GM19452 (cell line): ENCODE data around the gene MGAT5B.
"Not testable (repeated sequence)": the region's sequence is repeated elsewhere in the genome, so short reads cannot be mapped to it uniquely, and the experiment has no call there.

ENCODE experiments used
- ATAC-seq: cut with Tn5 transposase; IDR thresholded peaks from one replicate; pipeline ENCODE4 v1.9.1; 2021; ENCODE audit not compliant: unreplicated experiment

The MGAT5B gene

DNA sequence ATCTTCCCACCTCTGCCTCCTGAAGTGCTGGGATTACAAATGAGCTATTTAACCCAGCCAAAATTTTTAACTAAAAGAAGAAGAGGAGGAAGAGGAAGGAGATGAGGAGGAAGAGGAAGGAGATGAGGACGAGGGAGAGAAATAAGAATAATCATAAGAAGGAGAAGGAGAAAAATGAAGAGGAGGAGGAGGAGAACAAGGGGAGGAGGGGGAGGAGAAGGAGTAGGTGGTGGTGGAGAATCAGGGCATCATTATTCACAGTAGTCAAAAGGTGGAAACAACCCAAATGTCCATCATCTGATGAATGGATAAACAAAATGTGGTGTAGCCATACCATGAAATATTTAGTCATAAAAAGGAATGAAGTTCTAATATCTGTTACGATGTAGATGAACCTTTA lies 21.2 kb upstream of the MGAT5B start:
- no peak for ATAC-seq

DNA sequence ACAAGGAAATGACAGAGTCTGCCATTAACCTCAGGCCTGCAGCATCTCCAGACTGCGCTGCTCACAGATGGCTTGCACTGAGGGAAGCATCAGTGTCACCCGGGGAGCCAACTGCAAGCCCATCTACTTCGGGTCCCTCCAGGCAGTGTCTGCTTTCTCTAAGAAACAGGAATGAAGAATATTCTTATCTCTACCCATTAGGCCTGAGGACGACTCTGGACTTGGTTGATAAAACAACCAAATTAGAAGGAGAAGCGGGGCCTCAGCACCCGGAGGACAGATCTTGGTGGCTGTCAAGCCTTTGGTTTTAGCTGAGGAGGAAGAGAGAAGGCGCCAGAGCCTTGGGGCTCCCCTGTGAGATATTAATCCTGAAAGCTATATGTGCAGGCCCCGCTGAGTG lies 19.5 kb upstream of the MGAT5B start:
- ATAC-seq = no peak

DNA sequence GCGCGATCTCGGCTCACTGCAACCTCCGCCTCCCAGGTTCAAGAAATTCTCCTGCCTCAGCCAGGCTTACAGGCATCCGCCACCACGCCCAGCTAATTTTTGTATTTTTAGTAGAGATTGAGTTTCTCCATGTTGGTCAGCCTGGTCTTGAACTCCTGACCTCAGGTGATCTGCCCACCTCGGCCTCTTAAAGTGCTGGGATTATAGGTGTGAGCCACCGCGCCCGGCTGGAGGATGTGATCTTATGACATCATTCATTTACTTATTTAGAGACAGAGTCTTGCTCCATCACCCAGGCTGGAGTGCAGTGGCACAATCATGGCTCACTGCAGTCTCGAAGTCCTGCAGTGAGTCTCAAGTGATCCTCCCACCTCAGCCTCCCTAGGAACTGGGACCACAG lies 19.0 kb upstream of the MGAT5B start:
- not testable (repeated sequence) for ATAC-seq

DNA sequence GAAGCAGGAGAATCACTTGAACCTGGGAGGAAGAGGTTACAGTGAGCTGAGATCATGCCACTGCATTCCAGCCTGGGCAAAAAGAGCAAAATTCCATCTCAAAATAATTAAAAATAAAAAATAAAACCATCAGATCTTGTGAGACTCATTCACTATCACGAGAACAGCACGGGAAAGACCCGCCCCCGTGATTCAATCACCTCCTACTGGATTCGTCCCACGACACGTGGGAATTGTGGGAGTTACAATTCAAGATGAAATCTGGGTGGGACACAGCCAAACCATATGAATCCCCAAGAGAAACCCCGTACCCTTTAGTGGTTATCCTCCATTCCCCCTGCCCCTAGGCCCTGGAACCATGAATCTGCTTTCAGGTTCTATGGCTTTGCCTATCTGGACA lies 15.4 kb upstream of the MGAT5B start:
- no peak for ATAC-seq

DNA sequence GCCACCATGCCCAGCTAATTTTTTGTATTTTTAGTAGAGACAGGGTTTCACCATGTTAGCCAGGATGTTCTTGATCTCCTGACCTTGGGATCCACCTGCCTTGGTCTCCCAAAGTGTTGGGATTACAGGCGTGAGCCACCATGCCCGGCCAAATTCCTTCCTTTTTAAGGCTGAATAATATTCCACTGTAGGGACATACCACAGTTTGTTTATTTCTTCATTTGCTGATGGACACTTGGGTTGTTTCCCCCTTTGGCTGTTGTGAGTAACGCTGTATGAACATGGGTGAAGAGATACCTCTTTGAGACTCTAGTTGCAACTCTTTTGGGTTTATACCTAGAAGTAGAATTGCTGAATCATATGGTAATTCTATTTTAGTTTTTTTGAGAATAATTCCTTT lies 13.1 kb upstream of the MGAT5B start:
- no peak for ATAC-seq

DNA sequence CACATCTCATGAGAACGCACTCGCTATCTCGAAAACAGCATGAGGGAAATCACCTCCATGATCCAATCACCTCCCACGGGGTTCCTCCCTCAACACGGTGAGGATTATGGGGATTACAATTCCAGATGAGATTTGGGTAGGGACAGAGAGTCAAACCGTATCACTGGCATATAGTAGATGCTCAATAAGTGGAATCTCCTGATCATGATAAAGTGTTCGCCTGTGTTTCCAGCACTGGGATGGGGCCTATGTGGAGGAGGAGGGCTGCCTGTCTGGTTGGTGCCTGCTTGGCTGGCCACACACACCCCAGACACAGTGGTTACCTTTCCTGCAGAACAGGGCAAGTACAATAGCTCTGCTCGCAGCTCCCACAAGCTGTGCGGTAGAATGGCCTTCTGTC lies 6.1 kb upstream of the MGAT5B start:
- no peak for ATAC-seq

DNA sequence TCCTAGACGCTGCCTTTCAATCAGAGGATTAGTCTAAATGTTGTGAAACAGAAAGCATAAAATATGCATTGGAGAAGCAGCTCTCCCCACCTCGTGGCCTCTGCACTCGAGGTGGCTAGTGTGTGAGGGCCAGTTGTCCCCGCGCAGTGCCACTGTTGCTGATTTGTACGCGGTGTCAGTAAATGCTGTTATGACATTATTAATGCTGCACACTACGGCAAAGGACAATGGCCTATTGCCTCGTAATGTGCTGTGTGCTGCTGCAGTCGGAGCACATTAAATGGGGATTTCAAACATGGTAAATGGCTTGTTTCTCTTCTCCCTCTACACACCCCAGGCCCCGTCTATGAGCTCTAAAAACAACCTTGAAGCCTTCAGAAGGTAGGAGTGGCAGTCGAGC lies 5.7 kb upstream of the MGAT5B start:
- ATAC-seq = no peak

DNA sequence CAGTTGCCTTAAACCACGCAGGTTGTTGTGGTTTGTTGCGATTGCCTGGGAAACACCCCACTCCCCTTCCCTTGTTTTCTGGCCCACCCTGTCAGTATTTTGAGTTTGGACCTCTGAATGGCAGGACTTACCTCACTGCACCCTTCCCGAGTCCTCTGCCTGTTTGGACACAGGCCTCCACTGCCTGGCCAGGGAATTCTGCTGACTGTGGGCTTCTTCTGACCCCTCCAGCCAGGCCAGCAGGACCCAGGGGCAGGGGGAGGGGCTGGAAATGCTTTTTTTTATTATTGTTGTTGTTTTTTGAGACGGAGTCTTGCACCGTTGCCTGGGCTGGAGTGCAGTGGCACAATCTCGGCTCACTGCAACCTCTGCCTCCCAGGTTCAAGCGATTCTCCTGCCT lies 4.2 kb upstream of the MGAT5B start:
- no peak for ATAC-seq

DNA sequence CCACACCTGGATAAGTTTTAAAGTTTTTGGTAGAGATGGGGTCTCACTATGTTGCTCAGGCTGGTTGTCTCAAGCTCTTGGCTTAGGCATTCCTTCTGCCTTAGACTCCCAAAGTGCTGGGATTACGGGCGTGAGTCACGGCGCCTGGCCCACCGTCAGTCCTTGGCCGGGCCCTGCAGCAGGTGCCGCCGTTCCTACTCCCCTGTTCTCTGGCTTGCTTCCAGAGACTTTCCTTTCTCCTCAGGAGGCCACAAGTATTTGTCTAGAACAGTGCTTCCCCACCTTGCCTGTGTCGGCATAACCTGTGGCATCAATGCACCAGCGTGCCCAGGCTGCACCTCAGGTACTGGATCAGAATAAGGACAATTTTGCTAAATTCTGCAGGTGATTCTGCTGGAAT lies 3.0 kb upstream of the MGAT5B start:
- no peak for ATAC-seq

DNA sequence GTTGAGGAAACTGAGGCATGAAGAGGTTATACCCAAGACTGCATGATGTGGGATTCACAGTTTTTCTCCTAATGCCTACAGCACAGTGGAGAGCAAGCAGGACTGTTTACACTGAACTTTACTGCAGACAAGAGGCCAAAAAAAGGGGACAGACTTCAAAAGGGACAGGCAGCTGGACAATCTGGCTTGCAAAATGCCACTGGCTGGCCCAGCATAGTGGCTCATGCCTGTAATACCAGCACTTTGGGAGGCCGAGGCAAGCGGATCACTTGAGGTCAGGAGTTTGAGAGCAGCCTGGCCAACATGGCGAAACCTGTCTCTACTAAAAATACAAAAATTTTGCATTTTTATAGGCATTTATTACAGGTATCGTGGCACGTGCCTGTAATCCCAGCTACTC lies 2.0 kb upstream of the MGAT5B start:
- no peak for ATAC-seq

DNA sequence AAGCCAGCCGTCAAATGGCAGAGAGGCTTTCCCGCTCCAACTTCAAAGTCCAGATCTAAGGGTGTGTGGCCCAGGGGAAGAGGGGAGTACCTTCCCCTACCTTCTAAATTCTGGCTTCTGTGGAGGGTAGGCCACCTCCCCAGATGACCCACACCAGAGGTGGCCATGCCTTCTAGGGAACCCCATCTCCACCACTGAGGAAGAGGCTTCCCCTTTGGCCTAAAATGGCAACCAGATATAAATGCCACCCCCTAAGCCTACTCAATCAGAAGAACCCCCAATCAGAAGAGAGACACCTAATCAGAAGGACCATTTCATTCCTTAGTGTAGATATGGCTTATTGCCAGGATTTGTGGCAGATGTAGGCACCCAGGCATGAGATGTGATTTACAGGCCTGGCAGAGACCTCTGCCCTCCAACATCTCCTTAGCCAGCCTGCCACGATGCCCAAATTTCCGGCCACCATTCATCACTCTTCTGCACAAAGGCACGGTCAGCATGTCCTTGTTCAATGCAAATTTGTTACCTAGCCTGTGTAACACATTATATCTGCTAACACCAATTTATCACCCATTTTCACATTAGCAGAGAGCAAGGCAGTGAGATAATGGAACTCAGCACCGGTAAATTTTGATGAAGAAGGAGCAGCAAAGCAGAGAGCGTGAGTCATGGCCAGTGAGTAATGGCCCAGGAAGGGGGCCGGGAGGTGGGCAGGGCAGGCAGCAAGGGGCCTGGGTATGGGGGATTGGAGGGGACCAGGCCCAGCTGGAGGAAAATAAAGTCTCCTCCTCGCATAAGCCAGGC lies 1.2 kb upstream of the MGAT5B start:
- no peak for ATAC-seq

DNA sequence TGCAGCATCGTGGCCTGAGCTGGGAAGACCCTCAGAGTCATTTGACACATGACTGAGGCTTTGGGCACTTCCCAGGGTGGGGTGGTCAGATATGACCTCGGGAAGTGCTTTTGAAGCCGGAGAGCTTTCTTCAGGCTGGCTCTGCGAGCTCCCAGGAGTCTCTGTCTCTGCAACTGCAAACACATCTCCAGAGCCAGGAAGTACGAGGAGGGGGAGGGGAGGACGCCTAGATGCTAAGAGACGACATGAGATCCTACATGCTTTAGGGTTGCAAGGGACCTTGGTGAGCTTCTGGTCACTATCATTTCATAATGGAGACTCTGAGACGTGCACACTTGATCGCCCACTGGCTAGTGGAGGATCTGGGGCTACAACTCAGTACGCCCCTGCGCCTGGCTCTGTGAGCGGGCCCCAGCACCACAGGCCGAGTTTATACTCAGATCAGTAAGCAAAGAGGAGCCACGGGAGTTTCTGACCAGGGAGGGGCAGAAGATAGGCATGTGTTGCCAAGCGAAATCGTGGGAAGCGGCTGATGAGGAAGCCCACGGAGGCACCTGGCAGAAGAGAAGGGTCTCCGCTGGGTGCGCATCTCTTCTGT lies 527 bp upstream of the MGAT5B start:
- ATAC-seq = no peak

DNA sequence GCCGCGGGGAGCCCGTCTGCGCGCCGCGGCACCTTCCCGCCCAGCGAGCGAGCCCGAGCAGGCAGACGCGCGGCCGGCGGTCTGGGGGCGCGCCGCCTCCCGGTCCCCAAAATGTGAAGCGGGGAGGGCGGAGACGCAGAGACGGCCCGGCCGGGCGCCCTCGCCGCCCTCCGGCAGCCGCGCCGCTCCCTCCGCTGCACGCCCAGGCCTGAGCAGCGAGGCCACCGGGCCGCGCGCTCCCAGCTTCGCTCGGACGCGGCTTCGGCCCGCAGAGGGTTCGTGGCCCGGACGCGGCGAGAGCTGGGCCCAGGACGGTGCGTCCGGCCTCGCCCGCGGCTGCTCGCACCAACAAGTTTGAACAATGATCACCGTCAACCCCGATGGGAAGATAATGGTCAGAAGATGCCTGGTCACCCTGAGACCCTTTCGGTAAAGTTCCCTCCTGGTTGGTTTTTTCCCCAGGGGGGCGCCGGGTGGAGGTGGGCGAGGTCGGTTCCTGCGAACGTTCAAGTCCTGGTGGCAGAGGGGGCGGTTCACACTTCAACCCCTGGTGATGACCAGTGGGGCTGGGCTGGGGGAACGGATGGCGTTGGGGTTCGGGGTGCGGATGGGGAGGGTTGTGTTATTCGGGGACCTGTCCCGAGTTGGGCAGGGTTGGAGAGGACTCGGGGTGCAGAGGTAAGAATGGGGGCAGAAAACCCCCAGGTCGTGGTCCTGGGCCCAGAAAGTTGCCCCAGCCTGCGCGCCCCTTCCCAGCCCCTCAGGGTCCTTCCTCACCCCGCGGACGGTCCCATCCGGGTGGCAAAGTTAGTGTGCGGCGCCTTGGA lies 678 bp downstream of the MGAT5B start:
- no peak for ATAC-seq

DNA sequence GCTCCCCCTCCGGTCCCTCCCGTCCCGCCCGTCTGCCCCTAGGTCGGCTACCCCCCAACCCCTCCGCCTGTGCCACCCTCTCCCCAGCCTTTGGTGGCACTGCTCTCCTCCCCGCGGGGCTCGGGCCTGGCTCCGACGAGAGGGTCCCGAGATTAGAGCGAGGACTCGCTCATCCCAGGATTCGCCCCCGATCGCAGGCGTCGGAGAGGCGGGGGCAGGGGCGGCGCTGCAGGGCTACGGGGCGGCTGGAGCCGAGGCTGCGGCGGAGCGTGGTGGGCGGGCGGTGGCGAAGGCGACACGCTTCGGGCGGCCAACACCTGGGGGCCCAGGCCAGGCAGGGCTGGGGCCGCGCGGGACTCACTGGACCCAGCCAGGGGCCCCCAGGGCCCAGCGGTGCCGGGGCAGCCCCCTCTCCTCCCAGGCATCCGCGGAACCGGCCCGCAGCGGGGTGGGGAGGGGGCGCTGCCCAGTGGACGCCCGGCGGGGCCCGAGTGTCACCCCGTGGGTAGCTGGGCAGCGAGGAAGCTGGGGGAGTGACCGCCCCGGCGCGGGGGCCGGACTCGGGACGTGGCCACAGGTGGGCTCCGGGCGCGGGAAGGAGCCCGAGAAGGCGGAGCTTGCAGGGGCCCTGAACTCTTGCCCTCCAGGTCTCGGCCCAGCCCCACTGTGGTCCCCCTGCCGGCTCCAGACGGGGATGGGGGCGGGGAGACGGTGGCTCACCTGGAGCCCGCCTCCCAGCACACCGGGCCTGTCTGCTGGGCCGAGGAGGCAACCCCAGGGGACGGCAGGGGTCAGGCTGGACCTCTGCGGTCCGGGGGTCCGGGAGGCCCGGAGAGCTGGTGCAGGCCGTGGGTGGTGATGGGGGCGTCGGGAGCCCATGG lies 1.5 kb downstream of the MGAT5B start:
- ATAC-seq = no peak

DNA sequence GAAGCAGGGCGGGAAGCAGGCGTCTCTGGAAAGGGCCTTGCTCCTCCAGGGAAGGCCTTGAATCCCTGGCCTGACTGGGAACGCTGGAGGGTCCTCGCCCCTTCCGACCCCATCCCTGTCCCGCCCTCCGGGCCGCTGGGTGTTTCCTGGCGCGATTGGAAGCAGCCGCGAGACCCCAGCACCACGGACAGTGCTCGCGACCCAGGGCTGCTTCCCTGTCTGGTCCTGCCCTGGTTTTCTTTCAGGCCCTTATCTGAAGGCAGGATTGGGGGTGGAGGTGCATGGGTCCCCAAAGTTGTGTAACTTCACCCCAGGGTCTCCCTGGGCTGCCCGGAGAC lies 2.1 kb downstream of the MGAT5B start:
- no peak for ATAC-seq

DNA sequence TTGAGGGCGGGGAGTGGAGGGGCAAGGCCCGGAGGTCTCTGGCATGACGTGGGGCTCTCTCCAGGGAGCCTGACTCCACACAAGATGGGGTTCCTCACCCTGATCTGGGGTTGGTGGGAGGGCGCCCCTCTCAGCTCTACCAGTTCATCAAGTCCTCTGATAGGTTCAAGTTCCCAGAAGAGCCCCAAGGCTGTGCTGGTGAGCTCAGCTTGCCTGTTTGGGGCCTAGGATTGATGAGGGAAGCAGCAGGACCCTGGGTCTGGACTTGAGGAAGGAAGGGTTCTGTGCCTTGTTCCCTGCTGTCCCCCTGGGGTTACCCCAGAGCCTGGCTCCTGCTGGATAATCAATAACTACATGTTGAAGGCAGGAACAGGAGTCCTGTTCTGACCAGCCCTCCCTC lies 3.5 kb downstream of the MGAT5B start:
- no peak for ATAC-seq

DNA sequence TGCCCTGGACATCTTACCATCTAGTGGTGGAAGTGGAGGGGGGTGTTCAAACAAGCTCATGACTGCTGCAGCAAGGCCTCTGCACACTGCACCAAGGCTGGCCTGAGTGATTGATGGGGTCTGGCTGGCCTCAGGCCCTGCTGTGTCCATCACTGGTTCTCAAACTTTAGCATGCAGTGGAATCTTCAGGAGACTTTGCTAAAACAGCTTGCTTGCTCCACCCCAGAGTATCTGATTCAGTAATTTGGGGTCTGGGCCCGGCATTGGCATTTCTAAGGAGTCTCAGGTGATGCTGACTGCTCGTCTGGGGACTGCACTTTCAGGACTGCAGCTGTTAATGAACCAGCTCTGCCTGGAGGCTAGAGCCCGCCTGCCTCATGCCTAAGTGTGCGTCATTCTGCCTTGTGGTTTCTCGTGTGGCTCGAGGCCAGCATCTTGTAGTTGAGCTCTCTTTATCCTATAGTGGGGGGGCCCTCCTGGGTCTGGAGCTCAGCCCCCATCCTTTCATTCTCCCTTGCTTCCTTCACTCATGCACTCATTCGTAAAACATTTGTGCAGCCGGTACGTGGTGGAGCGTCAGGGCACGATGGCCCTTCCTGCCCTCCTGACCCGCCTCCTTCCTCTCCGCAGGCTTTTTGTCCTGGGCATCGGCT lies 4.1 kb downstream of the MGAT5B start:
- ATAC-seq = no peak

DNA sequence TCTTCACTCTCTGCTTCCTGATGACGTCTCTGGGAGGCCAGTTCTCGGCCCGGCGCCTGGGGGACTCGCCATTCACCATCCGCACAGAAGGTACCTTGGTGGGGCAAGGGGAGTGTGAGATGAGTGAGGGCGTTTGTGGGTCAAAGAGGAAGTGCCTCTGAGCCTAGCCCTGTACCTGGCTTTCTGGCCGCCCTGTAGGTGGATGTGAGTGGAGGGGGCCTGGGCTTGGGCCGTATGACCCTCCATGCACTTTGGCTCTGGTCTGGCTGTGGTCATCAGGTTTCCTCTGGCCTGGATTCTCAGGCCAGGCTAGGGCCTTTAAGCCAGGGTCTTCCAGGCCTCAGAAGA lies 4.6 kb downstream of the MGAT5B start:
- no peak for ATAC-seq

DNA sequence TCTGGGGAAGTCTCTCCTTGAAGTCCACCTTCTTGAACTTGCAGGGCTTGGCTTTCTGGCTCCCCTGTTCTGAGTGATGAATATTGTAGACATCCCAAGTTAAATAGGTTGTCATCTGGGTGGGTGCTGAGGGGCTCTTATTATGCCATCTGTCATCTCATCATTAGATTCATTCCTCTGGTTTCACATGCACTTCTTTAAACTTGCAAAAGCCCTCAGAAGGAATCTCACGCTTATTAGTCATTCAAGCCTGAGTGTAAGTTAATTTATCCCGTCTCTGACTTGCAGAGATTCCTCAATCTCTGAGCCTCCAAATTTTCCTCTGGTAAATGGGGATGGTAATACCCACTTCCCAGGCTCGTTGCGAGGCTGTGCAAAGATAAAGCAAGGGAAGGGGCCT lies 5.7 kb downstream of the MGAT5B start:
- ATAC-seq = no peak

DNA sequence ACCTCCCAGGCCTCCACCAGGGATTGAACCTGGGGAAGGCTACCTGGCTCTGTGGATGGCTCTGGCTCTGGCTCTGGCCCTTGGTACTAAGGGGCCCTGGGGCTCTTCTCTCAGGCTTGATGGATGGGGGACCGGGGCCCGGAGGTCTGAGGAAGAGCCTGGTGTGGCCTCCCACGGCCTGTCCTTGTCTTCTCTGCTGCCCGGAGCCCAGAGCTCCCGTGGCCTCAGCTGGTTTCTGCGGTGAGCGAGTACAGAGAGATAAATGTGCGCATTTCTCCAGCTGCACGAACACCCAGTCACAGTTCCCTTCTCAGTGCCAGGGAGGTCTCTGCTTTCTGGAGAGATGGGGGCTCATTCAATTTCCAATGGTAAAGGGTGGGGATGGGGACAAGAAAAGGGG lies 9.2 kb downstream of the MGAT5B start:
- no peak for ATAC-seq

DNA sequence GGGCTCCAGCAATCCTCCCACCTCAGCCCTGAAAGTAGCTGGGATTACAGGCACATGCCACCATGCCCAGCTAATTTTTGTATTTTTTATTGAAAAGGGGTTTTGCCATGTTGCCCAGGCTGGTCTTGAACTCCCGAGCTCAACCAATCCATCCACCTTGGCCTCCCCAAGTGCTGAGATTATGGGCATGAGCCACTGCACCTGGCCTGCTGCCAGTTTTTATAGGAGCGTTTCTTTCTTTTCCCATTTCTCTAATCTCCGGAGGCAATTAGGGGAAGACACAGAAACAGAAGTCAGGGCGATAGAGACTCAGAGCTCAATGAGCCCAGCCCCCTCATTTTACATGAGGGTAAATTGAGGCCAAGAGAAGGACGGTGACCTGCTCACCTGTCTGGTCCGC lies 10.4 kb downstream of the MGAT5B start:
- ATAC-seq = no peak
